Measurements from ENCODE around the gene OSBPL8. TPM values are rescaled to one million over a fixed set of nuclear protein-coding genes. Genes with fewer than 3 reads are reported as not detected.

The OSBPL8 gene
- total and polyA plus RNA-seq, 10 of the 15 experiments (the other 5 are each of a cell fraction or from before 2014, with no cell fraction given) = 10.4 to 58.0 (median 32.0) TPM

DNA sequence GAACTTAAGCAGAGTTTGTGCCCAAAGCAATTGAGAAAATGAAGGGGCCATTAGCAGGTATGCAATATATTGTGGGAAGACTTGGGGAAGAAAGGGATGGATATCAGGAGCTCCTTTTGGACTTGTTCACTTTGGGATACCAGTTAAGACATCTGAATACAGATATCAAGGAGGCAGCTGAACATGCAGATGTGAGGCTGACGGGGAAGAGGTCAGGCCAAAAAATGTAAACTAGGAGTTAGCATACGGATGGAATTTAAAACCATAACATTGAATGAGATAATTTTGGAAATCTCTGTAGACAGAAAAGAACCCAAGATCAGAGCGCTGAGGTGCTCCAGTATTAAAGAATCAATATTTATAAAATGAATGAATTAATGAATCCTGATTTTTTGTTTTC, 53.4 kb downstream of the OSBPL8 start (continued):
- TF ChIP-seq, protein P1, sequence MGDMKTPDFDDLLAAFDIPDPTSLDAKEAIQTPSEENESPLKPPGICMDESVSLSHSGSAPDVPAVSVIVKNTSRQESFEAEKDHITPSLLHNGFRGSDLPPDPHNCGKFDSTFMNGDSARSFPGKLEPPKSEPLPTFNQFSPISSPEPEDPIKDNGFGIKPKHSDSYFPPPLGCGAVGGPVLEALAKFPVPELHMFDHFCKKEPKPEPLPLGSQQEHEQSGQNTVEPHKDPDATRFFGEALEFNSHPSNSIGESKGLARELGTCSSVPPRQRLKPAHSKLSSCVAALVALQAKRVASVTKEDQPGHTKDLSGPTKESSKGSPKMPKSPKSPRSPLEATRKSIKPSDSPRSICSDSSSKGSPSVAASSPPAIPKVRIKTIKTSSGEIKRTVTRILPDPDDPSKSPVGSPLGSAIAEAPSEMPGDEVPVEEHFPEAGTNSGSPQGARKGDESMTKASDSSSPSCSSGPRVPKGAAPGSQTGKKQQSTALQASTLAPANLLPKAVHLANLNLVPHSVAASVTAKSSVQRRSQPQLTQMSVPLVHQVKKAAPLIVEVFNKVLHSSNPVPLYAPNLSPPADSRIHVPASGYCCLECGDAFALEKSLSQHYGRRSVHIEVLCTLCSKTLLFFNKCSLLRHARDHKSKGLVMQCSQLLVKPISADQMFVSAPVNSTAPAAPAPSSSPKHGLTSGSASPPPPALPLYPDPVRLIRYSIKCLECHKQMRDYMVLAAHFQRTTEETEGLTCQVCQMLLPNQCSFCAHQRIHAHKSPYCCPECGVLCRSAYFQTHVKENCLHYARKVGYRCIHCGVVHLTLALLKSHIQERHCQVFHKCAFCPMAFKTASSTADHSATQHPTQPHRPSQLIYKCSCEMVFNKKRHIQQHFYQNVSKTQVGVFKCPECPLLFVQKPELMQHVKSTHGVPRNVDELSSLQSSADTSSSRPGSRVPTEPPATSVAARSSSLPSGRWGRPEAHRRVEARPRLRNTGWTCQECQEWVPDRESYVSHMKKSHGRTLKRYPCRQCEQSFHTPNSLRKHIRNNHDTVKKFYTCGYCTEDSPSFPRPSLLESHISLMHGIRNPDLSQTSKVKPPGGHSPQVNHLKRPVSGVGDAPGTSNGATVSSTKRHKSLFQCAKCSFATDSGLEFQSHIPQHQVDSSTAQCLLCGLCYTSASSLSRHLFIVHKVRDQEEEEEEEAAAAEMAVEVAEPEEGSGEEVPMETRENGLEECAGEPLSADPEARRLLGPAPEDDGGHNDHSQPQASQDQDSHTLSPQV (IDR thresholded peaks at IDR 0.05) = no peak
- no peak for TF ChIP-seq TCF3 (IDR thresholded peaks at IDR 0.05; ENCODE audit: borderline replicate concordance, insufficient read depth, low read depth, low read length)
- TF ChIP-seq, protein P2, sequence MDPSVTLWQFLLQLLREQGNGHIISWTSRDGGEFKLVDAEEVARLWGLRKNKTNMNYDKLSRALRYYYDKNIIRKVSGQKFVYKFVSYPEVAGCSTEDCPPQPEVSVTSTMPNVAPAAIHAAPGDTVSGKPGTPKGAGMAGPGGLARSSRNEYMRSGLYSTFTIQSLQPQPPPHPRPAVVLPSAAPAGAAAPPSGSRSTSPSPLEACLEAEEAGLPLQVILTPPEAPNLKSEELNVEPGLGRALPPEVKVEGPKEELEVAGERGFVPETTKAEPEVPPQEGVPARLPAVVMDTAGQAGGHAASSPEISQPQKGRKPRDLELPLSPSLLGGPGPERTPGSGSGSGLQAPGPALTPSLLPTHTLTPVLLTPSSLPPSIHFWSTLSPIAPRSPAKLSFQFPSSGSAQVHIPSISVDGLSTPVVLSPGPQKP (IDR thresholded peaks at IDR 0.05; ENCODE audit: low read depth, low read length) = no peak

DNA sequence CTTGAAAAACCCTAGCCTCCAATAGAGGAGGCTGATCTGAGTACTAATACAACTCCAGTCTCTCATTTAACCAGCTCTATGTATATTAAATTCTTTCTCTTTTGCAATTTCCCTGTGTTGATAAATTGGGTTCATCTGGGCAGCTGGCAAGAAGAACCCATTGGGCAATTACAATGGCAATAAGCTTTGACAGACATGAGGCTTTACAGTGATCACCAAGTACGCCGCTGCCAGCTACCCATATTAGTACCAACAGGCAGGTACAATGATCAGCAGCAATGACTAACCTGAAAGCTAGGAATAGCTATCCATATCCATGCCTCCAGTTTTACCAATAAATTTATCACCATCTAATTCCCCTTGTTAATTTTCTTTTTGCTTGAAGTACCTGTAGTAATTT, 54.5 kb downstream of the OSBPL8 start:
- no peak overlapping the region for H3K4me2 ChIP-seq (ENCODE audit: control insufficient read depth, insufficient read depth)
- no peak overlapping the region for H3K9ac ChIP-seq (ENCODE audit: control insufficient read depth, insufficient read depth, low read length)
- no peak for ATAC-seq
- WGBS (ENCODE audit: insufficient coverage, insufficient replicate concordance, low lambda C conversion rate, missing lambda C conversion rate) = 98% methylated on average over 2 of the region's 2 CpGs
- no peak overlapping the region for H3K27ac ChIP-seq (ENCODE audit: control insufficient read depth, insufficient read depth)
- intact Hi-C loops (cut with micrococcal nuclease; ENCODE audit: unreplicated experiment) = no loop called here
- no peaks in the 10 kb centered on the region for H3K27me3 ChIP-seq (replicated peaks in 1 of 2; ENCODE audit: control insufficient read depth in 2 of 2, insufficient read depth in 2 of 2, low read length in 1 of 2)
- ChIA-PET POLR2A (interaction anchor here (0.6 kb wide), 1 partner anchor 943 kb away, joined by 3 read pairs; no protein-coding TSS in a partner anchor), CTCF (no interaction called here), RAD21 (ENCODE audit: unreplicated experiment) (no interaction called here), SMC1A (ENCODE audit: uncharacterized antibody, unreplicated experiment) (interaction anchor here (0.6 to 1.1 kb wide), 2 partner anchors 149 to 904 kb away, joined by 3 to 4 read pairs; no protein-coding TSS in a partner anchor)
- no peak overlapping the region for H2AFZ ChIP-seq (ENCODE audit: control insufficient read depth, low read depth, low read length)
- BruUV-seq (replicated peaks) = no TSS peak
- no peaks in the 10 kb centered on the region for H3K79me2 ChIP-seq (ENCODE audit: control insufficient read depth, insufficient read depth, low read length)
- no peaks in the 10 kb centered on the region; the same call in 2 of the 3 replicates for H3K9me3 ChIP-seq (replicated peaks; ENCODE audit: control insufficient read depth, insufficient read depth, low read length)
- no peaks in the 10 kb centered on the region for H4K20me1 ChIP-seq (ENCODE audit: control insufficient read depth, insufficient read depth)
- no peak for DNase-seq (ENCODE audit: low read depth, low spot score)
- no peaks in the 10 kb centered on the region for H3K36me3 ChIP-seq (ENCODE audit: control insufficient read depth in 2 of 2, insufficient read depth in 2 of 2, low read length in 1 of 2)
- no peak for FAIRE-seq
- H3K4me1 ChIP-seq (ENCODE audit: control insufficient read depth, insufficient read depth, low read length) = no peaks in the 10 kb centered on the region
- H3K4me3 ChIP-seq = no peak overlapping the region
- in situ Hi-C loops (cut with MboI) = no loop called here
- TF ChIP-seq SMAD1 (IDR thresholded peaks at IDR 0.05; ENCODE audit: low read depth, partially characterized antibody) (no peak), SREBF1 (IDR thresholded peaks at IDR 0.05; ENCODE audit: low read length) (no peak), WRNIP1 (IDR thresholded peaks at IDR 0.05; ENCODE audit: borderline replicate concordance, low read depth, low read length) (no peak), CBX3 (IDR thresholded peaks at IDR 0.05; ENCODE audit: borderline replicate concordance, low read depth) (no peak), SP1 (IDR thresholded peaks at IDR 0.05; ENCODE audit: low read depth, low read length) (no peak), RFX5 (IDR thresholded peaks at IDR 0.05; ENCODE audit: low read depth, low read length) (no peak), FOS (IDR thresholded peaks at IDR 0.05; ENCODE audit: borderline replicate concordance, extremely low read depth, insufficient read length) (no peak), ASH2L (IDR thresholded peaks at IDR 0.05; ENCODE audit: borderline replicate concordance, low read depth) (no peak), MTA2 (IDR thresholded peaks at IDR 0.05; ENCODE audit: low read depth) (no peak)
- TF ChIP-seq, protein P3, sequence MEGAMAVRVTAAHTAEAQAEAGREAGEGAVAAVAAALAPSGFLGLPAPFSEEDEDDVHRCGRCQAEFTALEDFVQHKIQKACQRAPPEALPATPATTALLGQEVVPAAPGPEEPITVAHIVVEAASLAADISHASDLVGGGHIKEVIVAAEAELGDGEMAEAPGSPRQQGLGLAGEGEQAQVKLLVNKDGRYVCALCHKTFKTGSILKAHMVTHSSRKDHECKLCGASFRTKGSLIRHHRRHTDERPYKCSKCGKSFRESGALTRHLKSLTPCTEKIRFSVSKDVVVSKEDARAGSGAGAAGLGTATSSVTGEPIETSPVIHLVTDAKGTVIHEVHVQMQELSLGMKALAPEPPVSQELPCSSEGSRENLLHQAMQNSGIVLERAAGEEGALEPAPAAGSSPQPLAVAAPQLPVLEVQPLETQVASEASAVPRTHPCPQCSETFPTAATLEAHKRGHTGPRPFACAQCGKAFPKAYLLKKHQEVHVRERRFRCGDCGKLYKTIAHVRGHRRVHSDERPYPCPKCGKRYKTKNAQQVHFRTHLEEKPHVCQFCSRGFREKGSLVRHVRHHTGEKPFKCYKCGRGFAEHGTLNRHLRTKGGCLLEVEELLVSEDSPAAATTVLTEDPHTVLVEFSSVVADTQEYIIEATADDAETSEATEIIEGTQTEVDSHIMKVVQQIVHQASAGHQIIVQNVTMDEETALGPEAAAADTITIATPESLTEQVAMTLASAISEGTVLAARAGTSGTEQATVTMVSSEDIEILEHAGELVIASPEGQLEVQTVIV (IDR thresholded peaks at IDR 0.05; ENCODE audit: borderline replicate concordance, partially characterized antibody) = no peak

Data from GM12878 (cell line).